Heart right ventricle (tissue), 16 donors: Measurements from ENCODE around the gene SLC25A40. TPM values are rescaled to one million over a fixed set of nuclear protein-coding genes. Genes with fewer than 3 reads are reported as not detected.

Experiments used
- ATAC-seq, 8 donors: fragments of 200-7000 bp; cut with Tn5 transposase; one replicate each; pipeline ENCODE4 v1.9.1; 2020; ENCODE audit warnings: mild to moderate bottlenecking in 8 of 8, moderate library complexity in 8 of 8, moderate number of reproducible peaks in 1 of 8
- DNase-seq, 2 donors: peaks; one replicate each; pipeline ENCODE4 v3.0.0-alpha.2; 2020
- H3K27ac ChIP-seq, 10 donors: fragments of 200-600 bp; sonication (generic) in 2 of 10; one replicate each; pipeline versions ENCODE4 v1.5.0 to v1.8.0; 2020 to 2022; ENCODE audit warnings: mild to moderate bottlenecking in 3 of 10
- H3K27me3 ChIP-seq, 7 donors: fragments of 200-600 bp; one replicate each; pipeline ENCODE4 v1.8.0; 2021 to 2022; ENCODE audit warnings: mild to moderate bottlenecking in 2 of 7
- H3K36me3 ChIP-seq, 9 donors: fragments of 200-600 bp; sonication (generic) in 1 of 9; one replicate each; pipeline versions ENCODE4 v1.5.0 to v1.8.0; 2020 to 2022; ENCODE audit warnings: mild to moderate bottlenecking in 2 of 9
- H3K4me1 ChIP-seq, 9 donors: fragments of 200-600 bp; sonication (generic) in 1 of 9; one replicate each; pipeline versions ENCODE4 v1.5.0 to v1.8.0; 2020 to 2022; ENCODE audit warnings: mild to moderate bottlenecking in 4 of 9
- H3K4me3 ChIP-seq, 10 donors: fragments of 200-600 bp; sonication (generic) in 2 of 10; one replicate each; pipeline versions ENCODE4 v1.5.0 to v1.8.0; 2020 to 2022; ENCODE audit warnings: mild to moderate bottlenecking in 7 of 10, moderate library complexity in 2 of 10
- H3K9me3 ChIP-seq, 11 donors: fragments of 200-600 bp in 10 of 11; sonication (generic) in 2 of 11; one replicate each; pipeline versions ENCODE4 v1.5.0 to v1.8.0; 2013 to 2022; ENCODE audit warnings: mild to moderate bottlenecking in 2 of 11, control low read depth in 1 of 11, moderate library complexity in 1 of 11
- CTCF ChIP-seq, 9 donors: fragments of 200-600 bp; sonication (generic) in 2 of 9; IDR thresholded peaks; one replicate each; pipeline versions ENCODE4 v1.5.0 to v1.8.0; 2021 to 2022; ENCODE audit warnings: antibody characterized with exemption in 9 of 9, mild to moderate bottlenecking in 5 of 9, moderate library complexity in 1 of 9
- WGBS, 2 donors: extraction: QIAGEN DNeasy Blood & Tissue Kit; methylation state at CpG; one replicate each; pipeline ENCODE4 v1.1.7; 2013; ENCODE audit warnings: inconsistent platforms in 1 of 2; 5-methylcytosine and 5-hydroxymethylcytosine counted together
- intact Hi-C, 10 donors: fragments of 100-400 bp; cut with DNase I; formaldehyde crosslinking; loops; one replicate each; pipeline versions ENCODE4 v1.11.1 to v1.14.2; 2022
- polyA plus RNA-seq, 2 donors: library from polyadenylated mRNA; stranded (reverse); fragments of 200-250 nt; gene quantifications; one replicate each; pipeline ENCODE4 v1.2.3, GENCODE V29; 2013
- total RNA-seq, 10 donors: library from RNA; stranded (reverse); fragmentation: NEBNext Ultra II Directional in 3 of 10; extraction: Animal tissue kit (Norgen Biotek cat#: 25700) in 3 of 10; gene quantifications; one replicate each; pipeline versions ENCODE4 v1.2.1 to v1.2.4, GENCODE V29; 2021 to 2023
- donor health status: Arrhythmogenic right ventricular cardiomyopathy.
- donor health status: ischemic (EF 13 %, LVEDD 7.1; RV severe dilation, severe dysfunction).
- donor health status: healthy with polysubstance abuse.
- donor health status: DM: no; HTN: yes; CAD: no.
- donor health status: DM: no; HTN: no; CAD: no.
- donor health status: ischemic (EF 25% LVEDD 6.9; RV normal size, moderate dysfunction).
- donor health status: ischemic (EF 25% LVEDD 5.7; RV mildly dilated, moderate dysfunction).
- donor health status: healthy.
- donor health status: DM: yes; HTN: yes; CAD: no.
- donor health status: Ischemic cardiomyopathy.
- donor health status: ischemic (EF 35%, LVEDD 5.7; RV mildly dilated, moderate dysfunction).
- donor health status: nonischemic (EF 11% LVEDD 7.7; RV severe dilation, severe dysfunction).
- donor health status: DM: yes; HTN: yes; CAD: no.
- donor health status: PGD.
- donor health status: ischemic (EF 29% LVEDD 5.4; RV normal size, mild dysfunction).
- donor health status: nonischemic (EF 23%, LVEDD 6.1; RV moderate dilation, normal function).

Gene SLC25A40
- total and polyA plus RNA-seq, 12 donors, result 4.1 to 29.6 (median 20.6) TPM

GRCh38 chr7:87797798-87798403, 78.3 kb downstream of the SLC25A40 start:
- ATAC-seq (peak in 3 of 8 donors; percentile 28 to 41 (median 41)), DNase-seq (no peak)
- Histone ChIP-seq H3K9me3 (peaks cover 0 to 22% (median 0%) of the 10 kb centered on the region in 11 donors), H3K27me3 (no peaks in the 10 kb centered on the region), H3K4me1 (no peaks in the 10 kb centered on the region), H3K4me3 (no peak overlapping the region), H3K36me3 (no peaks in the 10 kb centered on the region), H3K27ac (no peak overlapping the region)
- WGBS, 2 donors, result 4 to 5% methylated on average over 4 of the region's 4 CpGs
- intact Hi-C loops, result loop anchor here in 8 of 10 donors (2.0 to 10.0 kb wide), 7 partner anchors 89 to 371 kb away; no protein-coding TSS in a partner anchor
- TF ChIP-seq CTCF (IDR thresholded peaks at IDR 0.05), result peak; percentile 29 to 73 (median 62)

- intact Hi-C loops, result loop anchor here in 8 of 10 donors (2.0 to 10.0 kb wide), 5 partner anchors 89 to 370 kb away; no protein-coding TSS in a partner anchor
- TF ChIP-seq CTCF (IDR thresholded peaks at IDR 0.05), result no peak
- H3K9me3 ChIP-seq, result peaks cover 0 to 22% (median 0%) of the 10 kb centered on the region in 11 donors
- no peaks in the 10 kb centered on the region for H3K27me3 ChIP-seq
- no peak overlapping the region for H3K27ac ChIP-seq
- ATAC-seq (no peak), DNase-seq (no peak)
- 34 to 35% methylated on average over 1 of the region's 1 CpG for WGBS, 2 donors
- H3K4me3 ChIP-seq, result no peak overlapping the region
- no peaks in the 10 kb centered on the region for H3K4me1 ChIP-seq
- no peaks in the 10 kb centered on the region for H3K36me3 ChIP-seq
These were observed 78.8 kb downstream of the SLC25A40 start for GRCh38 chr7:87797395-87797794.

DNA sequence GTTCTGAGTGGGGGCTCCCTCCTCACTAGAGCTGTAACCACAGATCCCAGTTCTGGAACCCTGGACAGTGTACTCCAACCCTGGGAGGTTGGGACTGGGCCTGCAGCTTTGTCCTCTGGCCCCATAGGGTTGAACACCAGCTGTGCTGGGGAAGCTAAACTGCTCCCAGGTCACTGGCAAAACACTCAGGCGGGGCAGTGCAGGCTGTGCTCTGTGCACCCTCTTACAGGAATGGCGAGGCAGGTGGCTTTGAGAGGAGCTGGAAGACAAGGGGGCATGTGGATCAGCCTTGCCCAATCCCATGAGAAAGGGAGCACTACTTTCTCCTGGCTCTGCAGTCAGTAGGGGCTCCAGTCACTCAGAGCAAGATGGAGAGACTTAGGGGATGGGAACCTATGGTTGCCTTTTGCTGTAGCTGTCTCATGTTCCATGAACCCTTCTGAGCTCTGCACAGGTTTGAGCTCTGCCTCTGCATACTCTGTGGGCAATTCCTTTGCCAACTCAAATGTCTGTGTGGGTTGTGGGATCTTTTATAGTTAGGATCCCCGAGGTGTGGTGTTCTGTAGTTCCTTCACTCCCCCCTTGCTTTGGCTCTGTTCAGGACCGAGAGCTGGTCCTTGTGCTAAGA, 90.7 kb downstream of the SLC25A40 start:
- Histone ChIP-seq H3K36me3 (no peaks in the 10 kb centered on the region), H3K27ac (no peak overlapping the region), H3K9me3 (peaks cover 0 to 6% (median 0%) of the 10 kb centered on the region in 11 donors), H3K4me3 (no peak overlapping the region), H3K27me3 (no peaks in the 10 kb centered on the region), H3K4me1 (no peaks in the 10 kb centered on the region)
- intact Hi-C loops, result no loop called here
- no peak for DNase-seq
- ATAC-seq, result no peak
- TF ChIP-seq CTCF (IDR thresholded peaks at IDR 0.05), result no peak
- WGBS, 2 donors, result 78 to 79% methylated on average over 4 of the region's 4 CpGs

- TF ChIP-seq CTCF (IDR thresholded peaks at IDR 0.05), result no peak
- Histone ChIP-seq H3K4me1 (no peaks in the 10 kb centered on the region), H3K4me3 (no peak overlapping the region), H3K27ac (no peak overlapping the region), H3K27me3 (no peaks in the 10 kb centered on the region), H3K36me3 (no peaks in the 10 kb centered on the region), H3K9me3 (peaks cover 0 to 15% (median 0%) of the 10 kb centered on the region in 11 donors)
- intact Hi-C loops, result no loop called here
- ATAC-seq (no peak), DNase-seq (no peak)
These were observed 91.7 kb downstream of the SLC25A40 start for GRCh38 chr7:87784424-87784823.

Other genes starting within 250 kb of the SLC25A40 start
- 1 to 10 TPM in 4 of 10 donors, under 1 TPM in 6; 0.38 to 2.0 (median 0.87) TPM for gene RUNDC3B, start 248.0 kb downstream of the SLC25A40 start, total RNA-seq
- under 1 TPM; 0.75 to 0.95 TPM for gene RUNDC3B, start 248.0 kb downstream of the SLC25A40 start, polyA plus RNA-seq
- 1 to 10 TPM; 1.2 to 5.2 (median 1.9) TPM for gene DBF4, start 133 bp upstream of the SLC25A40 start, total RNA-seq
- gene DBF4, start 133 bp upstream of the SLC25A40 start, polyA plus RNA-seq, result 1 to 10 TPM; 1.5 to 3.1 TPM
- 1 to 10 TPM in 9 of 10 donors, under 1 TPM in 1; 0.62 to 3.7 (median 1.9) TPM for gene ADAM22, start 57.9 kb upstream of the SLC25A40 start, total RNA-seq
- under 1 TPM; 0.19 to 0.51 TPM for gene ADAM22, start 57.9 kb upstream of the SLC25A40 start, polyA plus RNA-seq